Suppressor macrophage treated with lipopolysaccharide for 1 hour (primary cell): Measurements from ENCODE around the gene SLC13A5.

ENCODE experiments used
- DNase-seq, 3 donors: peaks; one replicate each; pipeline ENCODE4 v3.0.0-alpha.2; 2020 to 2022

The SLC13A5 gene

GRCh38 chr17:6636616-6637457 lies 76.3 kb downstream of the SLC13A5 start:
- no peak for DNase-seq

DNA sequence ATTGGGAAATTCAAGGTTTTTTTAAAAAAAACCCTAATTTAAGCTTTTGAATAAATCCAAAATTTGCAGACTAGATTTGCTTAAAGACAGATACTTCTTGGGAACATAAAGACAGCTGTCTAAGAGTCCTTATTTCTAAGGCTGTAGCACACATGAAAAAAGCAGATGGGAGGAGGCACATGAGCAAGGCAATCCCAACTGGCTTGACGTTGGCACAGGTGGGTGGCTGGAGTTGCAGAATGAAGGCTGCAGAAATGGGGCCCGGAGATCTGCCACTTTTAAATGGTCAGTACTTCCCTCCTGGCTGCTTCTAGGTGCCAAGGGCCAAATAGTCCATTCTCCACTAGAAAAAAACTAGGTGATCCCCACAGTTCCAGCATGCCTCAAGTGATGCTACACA lies 77.1 kb downstream of the SLC13A5 start:
- no peak for DNase-seq
